B cell (primary cell): Measurements from ENCODE around the gene GHSR. TPM values are rescaled to one million over a fixed set of nuclear protein-coding genes. Genes with fewer than 3 reads are reported as not detected.
A peak's percentile ranks its signal among the peaks of the same experiment; 100 is the strongest.

Source experiments
- ATAC-seq: fragments of 200-7000 bp; cut with Tn5 transposase; one replicate; pipeline ENCODE4 v1.10.0; 2021; ENCODE audit warnings: low read depth, mild to moderate bottlenecking, moderate number of reproducible peaks, moderate library complexity
- CTCF ChIA-PET: fragments of 350-600 bp; sonication (Branson Sonifier 250); formaldehyde crosslinking; loops from one replicate; lab custom pipeline; 2021; ENCODE audit warnings: antibody characterized with exemption, inconsistent platforms; lab: Charles Lee
- POLR2A ChIA-PET: fragments of 350-600 bp; sonication (Branson Sonifier 250); formaldehyde crosslinking; loops from one replicate; lab custom pipeline; 2021; ENCODE audit warnings: antibody characterized with exemption; lab: Charles Lee
- DNase-seq: peaks from one replicate; pipeline ENCODE4 v3.0.0; 2013
- H2AFZ ChIP-seq: 2 replicates; pipeline ENCODE4 v1.6.1; 2012; ENCODE audit warnings: mild to moderate bottlenecking, low read depth, low read length; ENCODE audit not compliant: insufficient read depth, poor library complexity, severe bottlenecking
- H3K27ac ChIP-seq, 2 donors: 1 replicate in 1 of 2; 2 replicates in 1 of 2; pipeline ENCODE4 v1.5.1; 2012 to 2013; ENCODE audit warnings: low read length in 2 of 2, mild to moderate bottlenecking in 2 of 2, moderate library complexity in 1 of 2
- H3K27me3 ChIP-seq, 4 experiments: fragments of 200-600 bp in 1 of 4; sonication (generic) in 1 of 4; replicated peaks in 1 of 4; 1 replicate in 2 of 4; 2 replicates in 2 of 4; pipeline versions ENCODE4 v1.6.1 to v1.7.0; 2013 to 2016; ENCODE audit warnings: low read length in 3 of 4, mild to moderate bottlenecking in 2 of 4, mixed read lengths in 1 of 4, moderate library complexity in 1 of 4; ENCODE audit not compliant: insufficient read depth in 4 of 4, control insufficient read depth in 3 of 4; ENCODE audit errors: control extremely low read depth in 1 of 4
- H3K36me3 ChIP-seq, 2 experiments: replicated peaks in 1 of 2; 1 replicate in 1 of 2; 2 replicates in 1 of 2; pipeline versions ENCODE4 v1.6.1 to v1.7.1; 2013; ENCODE audit warnings: low read length in 1 of 2; ENCODE audit not compliant: insufficient read depth in 2 of 2, control insufficient read depth in 1 of 2; ENCODE audit errors: control extremely low read depth in 1 of 2, extremely low read depth in 1 of 2
- H3K4me1 ChIP-seq, 2 donors: fragments of 200-600 bp in 1 of 2; sonication (generic) in 1 of 2; 1 replicate in 1 of 2; 2 replicates in 1 of 2; pipeline versions ENCODE4 v1.5.1 to v1.6.1; 2013 to 2017; ENCODE audit warnings: low read length in 2 of 2; ENCODE audit not compliant: control insufficient read depth in 2 of 2, insufficient read depth in 2 of 2
- H3K4me2 ChIP-seq: replicated peaks from 2 replicates; pipeline ENCODE3; 2012; ENCODE audit warnings: mild to moderate bottlenecking, low read depth, low read length; ENCODE audit not compliant: poor library complexity, severe bottlenecking
- H3K4me3 ChIP-seq, 5 experiments: fragments of 200-600 bp in 1 of 5; sonication (generic) in 1 of 5; 1 replicate in 3 of 5; 2 replicates in 2 of 5; pipeline versions ENCODE4 v1.5.1 to v1.7.0; 2011 to 2016; ENCODE audit warnings: low read length in 4 of 5, mild to moderate bottlenecking in 4 of 5, low read depth in 2 of 5, control low read depth in 1 of 5, moderate library complexity in 1 of 5; ENCODE audit not compliant: insufficient read depth in 1 of 5; ENCODE audit errors: control extremely low read depth in 1 of 5, extremely low read depth in 1 of 5
- H3K79me2 ChIP-seq: fragments of 200-600 bp; sonication (generic); one replicate; pipeline ENCODE4 v1.6.0; 2016; ENCODE audit warnings: low read length; ENCODE audit not compliant: control insufficient read depth, insufficient read depth
- H3K9ac ChIP-seq: fragments of 200-600 bp; sonication (generic); 2 replicates; pipeline ENCODE4 v1.6.1; 2017; ENCODE audit warnings: mild to moderate bottlenecking, low read length, moderate library complexity
- H3K9me3 ChIP-seq, 3 donors: one replicate each; pipeline versions ENCODE4 v1.6.1 to v1.7.1; 2013; ENCODE audit warnings: low read length in 2 of 3; ENCODE audit not compliant: control insufficient read depth in 2 of 3, insufficient read depth in 1 of 3; ENCODE audit errors: control extremely low read depth in 1 of 3
- H4K20me1 ChIP-seq: 2 replicates; pipeline ENCODE4 v1.6.0; 2012; ENCODE audit warnings: mild to moderate bottlenecking, low read length; ENCODE audit not compliant: insufficient read depth, control insufficient read depth, poor library complexity, severe bottlenecking
- H3K27ac Mint-ChIP-seq: one replicate; pipeline ENCODE4 v1.8.0; 2021; ENCODE audit warnings: mixed read lengths
- H3K27me3 Mint-ChIP-seq: one replicate; pipeline ENCODE4 v1.8.0; 2021; ENCODE audit warnings: mixed read lengths
- H3K4me1 Mint-ChIP-seq: one replicate; pipeline ENCODE4 v1.8.0; 2021; ENCODE audit warnings: mixed read lengths
- H3K4me3 Mint-ChIP-seq: one replicate; pipeline ENCODE4 v1.8.0; 2021; ENCODE audit warnings: mixed read lengths
- H3K9me3 Mint-ChIP-seq: one replicate; pipeline ENCODE4 v1.8.0; 2022; ENCODE audit warnings: mixed read lengths; ENCODE audit not compliant: insufficient read depth
- CTCF ChIP-seq: fragments of 200-600 bp; IDR thresholded peaks from one replicate; pipeline ENCODE4 v1.8.0; 2022; ENCODE audit warnings: antibody characterized with exemption, mild to moderate bottlenecking
- EZH2 ChIP-seq: IDR thresholded peaks from 2 replicates; pipeline ENCODE4 v1.6.1; 2012; ENCODE audit warnings: borderline replicate concordance, low read depth, mild to moderate bottlenecking, moderate library complexity, low read length; ENCODE audit not compliant: insufficient read depth, poor library complexity, severe bottlenecking
- WGBS: methylation state at CpG from one replicate; pipeline ENCODE4 v1.1.5; 2013; ENCODE audit warnings: missing lambda C conversion rate; ENCODE audit not compliant: insufficient coverage; 5-methylcytosine and 5-hydroxymethylcytosine counted together
- intact Hi-C: fragments of 100-400 bp; cut with micrococcal nuclease; formaldehyde crosslinking; loops from one replicate; pipeline ENCODE4 v1.10.0; 2022
- polyA plus RNA-seq: library from polyadenylated mRNA; depleted of rRNA; stranded (reverse); fragments of >200 nt; gene quantifications from 2 replicates; pipeline ENCODE4 v1.2.3, GENCODE V29; 2012
- total RNA-seq, 2 donors: library from RNA; stranded (reverse); fragments of 120-200 nt in 1 of 2; gene quantifications; 1 replicate in 1 of 2; 2 replicates in 1 of 2; pipeline versions ENCODE4 v1.2.3 to v1.2.4, GENCODE V29; 2013 to 2022

Gene GHSR
- total and polyA plus RNA-seq, 2 donors (not counting 1 experiment from before 2014, with no cell fraction given): not detected

DNA sequence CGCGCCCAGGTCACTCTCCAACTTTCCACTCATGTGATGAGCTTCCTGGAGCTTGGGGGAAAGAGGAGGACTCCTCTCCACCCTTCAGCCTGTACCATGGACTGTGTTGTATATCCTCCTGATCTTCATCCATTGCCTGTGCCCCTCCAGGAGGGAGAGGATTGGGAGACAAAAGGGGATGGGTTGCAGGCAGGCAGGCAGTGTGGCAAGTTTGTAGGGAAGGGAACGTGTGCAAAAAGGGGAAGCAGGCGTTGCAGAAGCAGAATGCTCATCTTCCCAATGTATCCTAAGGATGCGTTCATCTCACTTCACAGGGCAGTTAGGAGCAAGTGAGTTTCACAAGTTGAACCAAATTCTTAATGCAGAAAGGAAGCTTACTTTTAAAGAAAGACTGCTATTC lies 28.1 kb upstream of the GHSR start:
- Histone ChIP-seq H3K9me3 (peaks cover 2 to 3% (median 2%) of the 10 kb centered on the region in 3 donors), H3K36me3 (no peaks in the 10 kb centered on the region), H3K4me1 (no peaks in the 10 kb centered on the region), H3K27ac (no peak overlapping the region), H3K4me3 (no peak overlapping the region), H3K79me2 (no peaks in the 10 kb centered on the region), H3K4me2 (peak overlapping the region; percentile 63), H4K20me1 (no peaks in the 10 kb centered on the region), H3K27me3 (no peaks in the 10 kb centered on the region), H3K9ac (peak overlapping the region; percentile 66), H2AFZ (peak overlapping the region; percentile 63)
- H3K9me3 Mint-ChIP-seq: peaks cover 4% of the 10 kb centered on the region
- TF ChIP-seq CTCF: no peak
- CTCF ChIA-PET: interaction anchor here (0.8 to 2.3 kb wide), 6 partner anchors 11 to 235 kb away, joined by 3 to 17 read pairs (median 5); partner anchors contain the start of gene NCEH1
- H3K27me3 Mint-ChIP-seq: no peaks in the 10 kb centered on the region
- DNase-seq (no peak), ATAC-seq (no peak)
- no peak overlapping the region for H3K27ac Mint-ChIP-seq
- peak overlapping the region; percentile 70 for H3K4me3 Mint-ChIP-seq
- H3K4me1 Mint-ChIP-seq: peaks cover 9% of the 10 kb centered on the region
- intact Hi-C loops: loop anchor here (5.0 kb wide), 1 partner anchor 1514 kb away; no protein-coding TSS in a partner anchor
- 27% methylated on average over 3 of the region's 5 CpGs for WGBS
- POLR2A ChIA-PET: no interaction called here

GRCh38 chr3:172475703-172476102 lies 27.4 kb upstream of the GHSR start:
- Histone ChIP-seq H4K20me1 (no peaks in the 10 kb centered on the region), H3K36me3 (no peaks in the 10 kb centered on the region), H3K4me1 (no peaks in the 10 kb centered on the region), H3K9me3 (peaks cover 2 to 3% (median 2%) of the 10 kb centered on the region in 3 donors), H3K9ac (no peak overlapping the region), H3K4me3 (no peak overlapping the region), H2AFZ (no peak overlapping the region), H3K27ac (no peak overlapping the region), H3K27me3 (no peaks in the 10 kb centered on the region), H3K4me2 (no peak overlapping the region), H3K79me2 (no peaks in the 10 kb centered on the region)
- Mint-ChIP-seq H3K27ac (no peak overlapping the region), H3K27me3 (no peaks in the 10 kb centered on the region), H3K4me1 (peaks cover 9% of the 10 kb centered on the region), H3K9me3 (peaks cover 4% of the 10 kb centered on the region), H3K4me3 (no peak overlapping the region)
- ATAC-seq (no peak), DNase-seq (no peak)
- POLR2A ChIA-PET: no interaction called here
- 100% methylated on average over 1 of the region's 5 CpGs for WGBS
- intact Hi-C loops: loop anchor here (5.0 kb wide), 1 partner anchor 1513 kb away; no protein-coding TSS in a partner anchor
- TF ChIP-seq CTCF: no peak
- TF ChIP-seq EZH2: no peak
- CTCF ChIA-PET: interaction anchor here (1.4 kb wide), 1 partner anchor 236 kb away, joined by 3 read pairs; the partner anchor contains the start of gene NCEH1
